ENCODE data around the gene STK39.

The STK39 gene

DNA sequence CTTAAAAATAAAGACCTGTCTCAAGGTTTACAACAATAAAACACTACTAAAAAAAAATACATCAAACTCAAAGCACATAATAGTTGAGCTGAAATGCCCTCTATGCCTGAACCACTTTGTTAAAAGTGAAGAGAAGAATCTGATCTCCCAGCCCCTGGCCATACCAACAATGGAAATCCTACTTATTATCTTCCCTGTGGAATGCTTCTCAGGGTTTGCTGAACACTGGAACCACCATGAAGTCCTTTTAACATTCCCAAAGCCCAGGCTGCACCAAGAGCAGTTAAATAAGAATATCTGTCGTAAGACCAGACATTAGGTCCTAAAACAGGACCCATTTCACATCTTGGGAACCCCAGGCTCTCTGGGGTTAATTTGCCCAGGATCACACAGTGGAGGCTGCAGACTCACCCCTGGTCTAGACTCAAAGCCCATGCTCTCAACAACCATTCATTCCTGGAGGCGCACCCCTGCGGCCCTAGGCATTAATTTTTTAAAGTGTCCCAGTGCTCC lies 285.8 kb downstream of the STK39 start:
- DNase-seq (ENCODE audit: low spot score) = no peak
- TF ChIP-seq, protein P1, sequence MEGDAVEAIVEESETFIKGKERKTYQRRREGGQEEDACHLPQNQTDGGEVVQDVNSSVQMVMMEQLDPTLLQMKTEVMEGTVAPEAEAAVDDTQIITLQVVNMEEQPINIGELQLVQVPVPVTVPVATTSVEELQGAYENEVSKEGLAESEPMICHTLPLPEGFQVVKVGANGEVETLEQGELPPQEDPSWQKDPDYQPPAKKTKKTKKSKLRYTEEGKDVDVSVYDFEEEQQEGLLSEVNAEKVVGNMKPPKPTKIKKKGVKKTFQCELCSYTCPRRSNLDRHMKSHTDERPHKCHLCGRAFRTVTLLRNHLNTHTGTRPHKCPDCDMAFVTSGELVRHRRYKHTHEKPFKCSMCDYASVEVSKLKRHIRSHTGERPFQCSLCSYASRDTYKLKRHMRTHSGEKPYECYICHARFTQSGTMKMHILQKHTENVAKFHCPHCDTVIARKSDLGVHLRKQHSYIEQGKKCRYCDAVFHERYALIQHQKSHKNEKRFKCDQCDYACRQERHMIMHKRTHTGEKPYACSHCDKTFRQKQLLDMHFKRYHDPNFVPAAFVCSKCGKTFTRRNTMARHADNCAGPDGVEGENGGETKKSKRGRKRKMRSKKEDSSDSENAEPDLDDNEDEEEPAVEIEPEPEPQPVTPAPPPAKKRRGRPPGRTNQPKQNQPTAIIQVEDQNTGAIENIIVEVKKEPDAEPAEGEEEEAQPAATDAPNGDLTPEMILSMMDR (IDR thresholded peaks at IDR 0.05; ENCODE audit: extremely low read depth, insufficient read depth, missing control alignments) = no peak
- in situ Hi-C loops (cut with MboI; ENCODE audit: low pct_unique_long_range_greater_than_20kb, low sequenced_read_pairs, unreplicated experiment) = no loop called here

- TF ChIP-seq, protein P1 (IDR thresholded peaks at IDR 0.05; ENCODE audit: extremely low read depth, insufficient read depth, missing control alignments) = no peak
- no peak for DNase-seq (ENCODE audit: low spot score)
- in situ Hi-C loops (cut with MboI; ENCODE audit: low pct_unique_long_range_greater_than_20kb, low sequenced_read_pairs, unreplicated experiment) = no loop called here
Observed at GRCh38 chr2:167960089-167960747, 287.2 kb downstream of the STK39 start.

DNA sequence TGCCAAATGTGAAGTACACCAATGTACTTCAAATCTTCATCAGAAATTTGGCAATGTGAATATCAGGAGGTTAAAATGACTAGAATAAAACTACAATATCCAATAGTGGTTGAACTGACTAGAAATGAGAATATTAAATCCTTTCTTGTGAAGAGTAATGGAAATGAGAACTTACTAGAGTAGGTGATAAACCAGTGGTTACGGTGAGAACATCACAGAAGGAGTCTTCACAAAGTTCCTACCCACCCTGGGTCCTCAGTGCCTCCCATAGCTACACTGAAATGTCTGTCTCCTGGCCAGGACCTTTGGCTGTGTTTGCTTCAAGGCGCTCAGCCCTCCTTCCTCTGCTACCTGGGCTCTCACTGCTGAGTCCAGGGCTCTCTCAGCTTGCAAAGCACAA lies 289.7 kb downstream of the STK39 start:
- no peak for DNase-seq (ENCODE audit: low spot score)
- in situ Hi-C loops (cut with MboI; ENCODE audit: low pct_unique_long_range_greater_than_20kb, low sequenced_read_pairs, unreplicated experiment) = no loop called here
- TF ChIP-seq, protein P1 (IDR thresholded peaks at IDR 0.05; ENCODE audit: extremely low read depth, insufficient read depth, missing control alignments) = no peak

GRCh38 chr2:167955264-167955906 lies 292.0 kb downstream of the STK39 start:
- DNase-seq (ENCODE audit: low spot score) = no peak
- in situ Hi-C loops (cut with MboI; ENCODE audit: low pct_unique_long_range_greater_than_20kb, low sequenced_read_pairs, unreplicated experiment) = no loop called here

DNA sequence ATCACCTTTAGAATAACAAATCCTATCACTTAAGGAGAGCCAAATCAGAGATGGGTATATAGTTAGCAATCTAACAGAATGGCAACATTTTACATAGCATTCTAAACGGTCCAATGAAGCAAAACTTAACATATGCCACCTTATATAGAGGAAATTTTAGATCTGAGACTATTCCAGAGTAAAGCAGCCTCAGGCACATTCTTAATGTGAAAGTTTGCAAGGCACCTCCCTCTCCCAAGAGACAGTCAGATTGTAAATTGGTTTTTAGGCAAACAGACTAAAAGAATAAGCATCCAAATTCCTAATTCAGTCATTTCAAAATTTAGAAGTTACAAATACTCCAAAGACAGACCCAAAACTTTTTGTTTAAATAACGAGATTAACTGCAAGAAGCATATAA lies 292.9 kb downstream of the STK39 start:
- TF ChIP-seq, protein P1 (IDR thresholded peaks at IDR 0.05; ENCODE audit: extremely low read depth, insufficient read depth, missing control alignments) = no peak
- DNase-seq (ENCODE audit: low spot score) = no peak
- in situ Hi-C loops (cut with MboI; ENCODE audit: low pct_unique_long_range_greater_than_20kb, low sequenced_read_pairs, unreplicated experiment) = no loop called here

More at GRCh38 chr2:167955264-167955906, 292.0 kb downstream of the STK39 start:
- TF ChIP-seq, protein P1 (IDR thresholded peaks at IDR 0.05; ENCODE audit: extremely low read depth, insufficient read depth, missing control alignments) = no peak

DNA sequence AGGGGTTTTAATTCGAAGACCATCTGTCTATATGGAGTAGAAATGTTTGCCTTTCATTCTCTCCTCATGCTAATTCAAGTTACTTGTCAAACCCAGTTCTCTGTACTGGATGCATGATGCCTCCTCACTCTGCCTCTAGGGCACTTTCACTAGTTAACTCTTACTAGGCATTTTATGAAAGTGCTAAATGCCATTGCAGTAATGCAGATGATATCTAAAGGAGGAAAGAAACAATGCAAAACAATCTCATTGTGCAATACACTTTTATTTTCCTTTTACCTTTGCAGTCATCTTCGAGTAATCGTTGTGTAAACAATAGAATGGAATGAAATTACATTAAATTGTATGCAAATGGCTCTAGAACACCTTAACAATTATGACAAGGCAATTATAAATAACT lies 293.6 kb downstream of the STK39 start:
- in situ Hi-C loops (cut with MboI; ENCODE audit: low pct_unique_long_range_greater_than_20kb, low sequenced_read_pairs, unreplicated experiment) = no loop called here
- DNase-seq (ENCODE audit: low spot score) = no peak
- TF ChIP-seq, protein P1 (IDR thresholded peaks at IDR 0.05; ENCODE audit: extremely low read depth, insufficient read depth, missing control alignments) = no peak
